GM18498 (cell line): ENCODE measurements around the gene KLF4.
A peak's percentile ranks its signal among the peaks of the same experiment; 100 is the strongest.

Experiments
- ATAC-seq: cut with Tn5 transposase; IDR thresholded peaks from one replicate; pipeline ENCODE4 v1.9.1; 2021; ENCODE audit warnings: mild to moderate bottlenecking, moderate library complexity; ENCODE audit not compliant: unreplicated experiment

The KLF4 gene

DNA sequence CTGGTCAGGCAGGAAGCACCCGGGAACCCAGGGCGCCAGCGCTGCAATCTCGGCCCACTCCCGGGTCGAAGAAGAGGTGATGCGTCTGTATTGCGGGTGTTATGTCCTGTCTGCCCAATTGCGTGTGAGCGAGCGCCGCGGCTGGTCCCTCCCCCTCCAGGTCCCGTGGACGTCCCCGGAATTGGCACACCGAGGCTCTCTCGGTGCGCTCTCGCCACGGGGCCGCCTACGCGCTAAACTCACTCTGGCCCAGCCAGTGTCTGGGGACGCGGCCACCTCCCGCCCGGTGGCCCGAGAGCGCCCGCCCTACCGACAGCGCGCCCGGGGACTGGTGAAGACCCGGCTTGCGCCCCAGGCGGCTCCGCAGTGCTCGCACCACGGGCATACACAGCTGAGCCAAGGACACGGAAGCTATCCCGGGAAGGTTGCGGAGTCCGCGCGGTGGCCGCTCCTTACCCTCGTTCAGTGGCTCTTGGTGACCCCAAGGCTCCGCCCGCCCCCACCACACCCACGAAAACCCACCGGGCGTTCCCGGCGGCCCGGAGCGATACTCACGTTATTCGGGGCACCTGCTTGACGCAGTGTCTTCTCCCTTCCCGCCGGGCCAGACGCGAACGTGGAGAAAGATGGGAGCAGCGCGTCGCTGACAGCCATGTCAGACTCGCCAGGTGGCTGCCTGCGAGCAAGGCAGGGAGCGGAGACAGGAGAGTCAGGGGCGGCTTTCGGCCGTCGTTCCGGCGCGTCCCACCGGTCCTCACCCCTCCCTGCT is 1.0 kb downstream of the KLF4 start:
- ATAC-seq: no peak

DNA sequence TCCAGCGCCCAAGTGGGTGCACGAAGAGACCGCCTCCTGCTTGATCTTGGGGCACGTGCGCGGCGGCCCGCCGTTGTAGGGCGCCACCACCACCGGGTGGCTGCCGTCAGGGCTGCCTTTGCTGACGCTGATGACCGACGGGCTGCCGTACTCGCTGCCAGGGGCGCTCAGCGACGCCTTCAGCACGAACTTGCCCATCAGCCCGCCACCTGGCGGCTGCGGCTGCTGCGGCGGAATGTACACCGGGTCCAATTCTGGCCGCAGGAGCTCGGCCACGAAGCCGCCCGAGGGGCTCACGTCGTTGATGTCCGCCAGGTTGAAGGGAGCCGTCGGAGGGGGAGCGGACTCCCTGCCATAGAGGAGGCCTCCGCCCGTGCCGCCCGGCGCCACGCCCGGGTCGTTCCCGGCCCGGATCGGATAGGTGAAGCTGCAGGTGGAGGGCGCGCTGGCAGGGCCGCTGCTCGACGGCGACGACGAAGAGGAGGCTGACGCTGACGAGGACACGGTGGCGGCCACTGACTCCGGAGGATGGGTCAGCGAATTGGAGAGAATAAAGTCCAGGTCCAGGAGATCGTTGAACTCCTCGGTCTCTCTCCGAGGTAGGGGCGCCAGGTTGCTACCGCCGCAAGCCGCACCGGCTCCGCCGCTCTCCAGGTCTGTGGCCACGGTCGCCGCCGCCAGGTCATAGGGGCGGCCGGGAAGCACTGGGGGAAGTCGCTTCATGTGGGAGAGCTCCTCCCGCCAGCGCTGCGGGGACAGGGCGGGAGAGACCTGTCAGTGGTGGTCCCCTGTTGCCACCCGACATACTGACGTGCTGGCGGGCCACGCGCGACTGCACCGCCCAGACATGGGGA is 1.8 kb downstream of the KLF4 start:
- no peak for ATAC-seq

DNA sequence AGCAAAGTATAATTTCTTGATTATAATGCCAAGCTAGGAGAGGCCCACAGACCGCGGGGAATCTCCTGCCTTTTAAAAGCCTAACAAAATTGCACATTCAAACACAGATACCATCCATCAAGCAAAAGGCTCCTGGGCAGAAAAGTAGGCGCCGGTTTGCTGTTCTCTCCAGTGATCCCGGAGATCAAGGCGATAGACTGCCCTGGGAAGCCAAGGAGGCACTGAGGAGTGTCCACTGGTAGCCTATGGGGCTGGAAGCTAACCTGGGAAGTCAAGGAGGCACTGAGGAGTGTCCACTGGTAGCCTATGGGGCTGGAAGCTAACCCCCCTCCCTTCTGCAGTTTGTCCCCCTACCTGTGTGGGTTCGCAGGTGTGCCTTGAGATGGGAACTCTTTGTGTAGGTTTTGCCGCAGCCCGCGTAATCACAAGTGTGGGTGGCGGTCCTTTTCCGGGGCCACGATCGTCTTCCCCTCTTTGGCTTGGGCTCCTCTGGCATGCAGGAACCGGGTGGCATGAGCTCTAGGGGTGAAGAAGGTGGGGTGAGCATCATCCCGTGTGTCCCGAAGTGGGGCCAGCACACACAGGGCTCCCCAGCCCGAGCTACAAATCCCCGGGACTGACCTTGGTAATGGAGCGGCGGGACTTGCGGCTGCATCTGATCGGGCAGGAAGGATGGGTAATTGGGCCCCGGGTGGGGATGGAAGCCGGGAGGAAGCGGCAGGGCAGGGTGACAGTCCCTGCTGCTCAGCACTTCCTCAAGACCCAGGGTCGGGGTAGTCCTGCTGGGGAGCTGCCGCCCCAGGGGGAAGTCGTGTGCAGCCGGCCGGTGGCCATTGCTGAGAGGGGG is 2.7 kb downstream of the KLF4 start:
- ATAC-seq: no peak

DNA sequence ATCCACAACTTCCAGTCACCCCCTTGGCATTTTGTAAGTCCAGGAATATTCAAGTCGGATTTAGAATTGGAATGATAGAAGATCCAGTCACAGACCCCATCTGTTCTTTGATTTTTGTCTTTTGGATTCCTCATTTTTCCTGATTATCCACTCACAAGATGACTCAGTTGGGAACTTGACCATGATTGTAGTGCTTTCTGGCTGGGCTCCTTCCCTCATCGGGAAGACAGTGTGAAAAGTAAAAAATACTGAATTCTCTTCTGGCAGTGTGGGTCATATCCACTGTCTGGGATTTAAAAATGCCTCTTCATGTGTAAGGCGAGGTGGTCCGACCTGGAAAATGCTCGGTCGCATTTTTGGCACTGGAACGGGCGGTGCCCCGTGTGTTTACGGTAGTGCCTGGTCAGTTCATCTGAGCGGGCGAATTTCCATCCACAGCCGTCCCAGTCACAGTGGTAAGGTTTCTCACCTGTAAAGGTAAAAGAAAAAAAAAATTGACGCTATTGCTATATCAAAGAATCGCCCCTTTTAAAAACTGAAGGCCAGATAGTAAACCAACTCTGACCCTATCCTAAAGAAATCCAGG is 4.0 kb downstream of the KLF4 start:
- ATAC-seq: no peak

DNA sequence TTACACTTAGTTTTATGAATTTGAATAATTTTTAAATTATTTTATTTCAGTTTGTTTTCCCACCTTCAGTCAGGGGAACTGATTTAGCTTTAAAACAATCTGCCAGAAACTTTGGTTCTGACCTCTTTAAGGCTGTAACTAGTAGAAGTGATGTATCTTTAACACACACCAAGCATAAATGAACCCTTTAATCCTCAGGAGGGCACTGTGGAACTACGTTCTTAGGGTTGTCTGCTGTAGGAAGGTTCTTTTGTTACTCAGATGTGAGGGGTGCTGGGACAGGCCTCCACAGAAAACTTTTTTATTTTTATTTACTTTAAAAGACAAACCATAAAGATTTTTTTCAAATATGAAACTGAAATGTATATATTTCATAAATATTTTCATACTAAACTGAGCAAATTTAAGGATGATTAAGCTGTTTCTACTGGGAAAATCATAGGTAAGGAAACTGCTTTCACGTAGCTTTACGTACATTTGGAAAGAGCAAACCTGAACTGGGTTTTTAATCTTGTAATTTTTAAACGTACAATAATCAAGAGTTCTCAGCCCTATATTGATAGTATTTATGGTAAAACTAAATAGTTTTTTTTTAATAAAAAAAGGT is 5.3 kb downstream of the KLF4 start:
- ATAC-seq: peak; percentile 76

DNA sequence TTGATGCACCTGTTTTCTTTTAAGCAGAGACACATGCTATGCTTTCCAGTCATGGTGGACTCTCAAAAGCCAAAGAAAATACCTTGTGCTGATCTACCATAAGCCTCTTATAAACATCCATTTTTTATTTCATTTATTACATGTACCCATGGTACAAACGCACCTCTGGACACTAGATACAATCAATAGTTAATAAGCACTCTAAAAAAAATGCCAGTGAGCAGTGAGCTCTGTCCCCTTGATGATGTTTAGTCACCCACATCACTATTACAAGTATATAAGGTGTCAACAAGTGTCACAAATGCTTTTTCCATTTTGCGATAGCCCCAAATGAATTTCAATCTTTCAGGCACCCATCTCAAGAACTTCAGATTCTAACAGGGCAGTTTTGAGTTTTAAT is 5.9 kb downstream of the KLF4 start:
- no peak for ATAC-seq

DNA sequence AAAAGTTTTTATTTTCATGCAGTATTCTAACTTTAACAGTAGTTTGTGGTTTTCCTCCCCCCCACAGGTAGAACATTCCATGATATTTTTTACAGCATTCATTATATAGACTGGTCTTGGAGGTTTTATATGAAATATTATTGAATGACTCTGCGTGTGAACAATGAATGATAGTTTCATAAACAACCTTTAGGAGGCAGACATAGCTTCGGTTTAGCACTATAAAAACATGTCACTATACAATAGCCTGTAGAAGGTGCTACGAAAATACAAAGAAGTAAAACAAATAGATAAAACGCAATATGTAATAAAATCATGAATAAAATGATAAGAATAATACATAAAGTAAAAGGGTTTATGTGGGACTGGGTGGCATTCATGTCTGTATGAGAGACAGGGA is 8.5 kb downstream of the KLF4 start:
- no peak for ATAC-seq

DNA sequence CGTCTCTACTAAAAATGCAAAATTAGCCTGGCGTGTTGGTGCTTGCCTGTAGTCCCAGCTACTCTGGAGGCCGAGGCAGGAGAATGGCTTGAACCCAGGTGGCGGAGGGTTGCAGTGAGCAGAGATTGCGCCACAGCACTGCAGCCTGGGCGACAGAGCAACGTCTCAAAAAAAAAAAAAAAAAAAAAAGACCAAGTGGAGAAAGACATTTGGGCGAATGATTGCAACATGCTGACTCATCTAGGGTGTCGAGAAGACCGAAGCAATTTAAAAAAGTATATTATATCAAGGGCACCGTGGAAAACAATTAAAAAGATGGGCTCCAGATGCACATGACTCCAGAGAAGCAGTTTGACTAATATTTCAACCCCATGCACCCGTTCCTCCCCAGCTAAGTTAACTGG is 9.2 kb downstream of the KLF4 start:
- ATAC-seq: no peak

DNA sequence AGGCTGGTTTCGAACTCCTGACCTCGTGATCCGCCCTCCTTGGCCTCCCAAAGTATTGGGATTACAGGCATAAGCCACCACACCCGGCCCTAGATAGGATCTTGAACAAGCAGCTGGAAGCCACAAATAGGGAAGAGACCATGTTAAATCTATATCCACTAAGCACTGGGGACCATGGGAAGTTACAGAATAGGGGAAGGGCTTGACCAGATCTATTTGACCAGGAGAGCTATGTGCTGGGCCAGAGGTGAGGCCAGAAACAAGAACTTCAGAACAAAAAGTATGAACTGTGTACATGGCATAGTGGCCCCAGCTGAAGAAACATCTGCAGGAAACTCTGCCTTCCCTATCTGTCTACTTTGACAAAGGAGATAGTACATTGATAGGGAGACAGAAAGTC is 10.8 kb downstream of the KLF4 start:
- ATAC-seq: no peak

DNA sequence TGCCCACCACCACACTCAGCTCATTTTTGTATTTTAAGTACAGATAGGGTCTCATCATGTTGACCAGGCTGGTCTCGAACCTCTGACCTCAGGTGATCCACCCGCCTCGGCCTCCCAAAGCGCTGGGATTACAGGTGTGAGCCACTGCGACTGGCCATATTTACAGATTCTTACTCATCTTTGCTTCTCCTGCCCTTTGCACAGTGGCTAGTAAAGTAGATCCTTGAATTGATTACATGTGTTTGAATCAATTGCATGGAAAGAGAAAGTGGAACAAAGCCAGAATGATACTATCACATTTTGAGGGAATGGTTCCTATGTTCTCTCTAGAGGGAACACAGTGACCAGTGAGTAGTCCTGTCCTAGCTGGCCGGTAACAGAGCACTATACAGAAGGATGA is 15.4 kb downstream of the KLF4 start:
- ATAC-seq: no peak

DNA sequence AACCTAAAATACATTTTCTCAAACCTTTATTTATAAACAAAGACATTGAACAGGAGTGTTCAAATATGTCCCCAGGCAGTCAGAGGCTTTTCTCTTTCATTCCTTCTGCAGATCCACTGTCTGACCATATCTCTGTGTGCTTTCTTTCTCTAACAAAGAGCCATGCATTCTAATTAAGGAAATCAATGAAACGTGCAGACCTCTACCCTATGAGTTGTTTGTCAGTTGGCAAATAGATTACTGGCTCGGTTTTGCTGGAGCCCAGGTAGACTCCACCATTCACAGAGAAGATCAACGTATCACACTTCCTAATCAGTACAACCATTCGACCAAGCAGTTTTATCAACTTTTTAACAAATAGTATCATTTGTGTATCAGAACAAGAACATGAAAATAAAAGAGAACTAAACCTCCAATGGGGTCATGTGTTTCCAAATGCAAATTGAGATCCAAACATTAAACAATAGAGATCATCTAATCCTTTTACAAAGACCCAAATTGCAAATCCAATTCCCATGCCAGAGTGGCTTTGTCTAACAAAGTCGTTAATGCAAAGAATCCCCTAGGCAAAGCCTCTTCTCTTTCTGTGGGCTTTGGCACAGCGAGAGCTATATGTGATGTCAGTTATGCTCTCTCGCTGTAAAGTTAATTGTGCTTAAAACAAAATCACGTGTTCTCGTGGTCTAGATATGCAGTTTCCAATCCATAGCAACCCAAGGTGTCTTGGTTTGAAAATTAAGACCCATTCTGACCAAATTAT is 16.8 kb downstream of the KLF4 start:
- no peak for ATAC-seq

DNA sequence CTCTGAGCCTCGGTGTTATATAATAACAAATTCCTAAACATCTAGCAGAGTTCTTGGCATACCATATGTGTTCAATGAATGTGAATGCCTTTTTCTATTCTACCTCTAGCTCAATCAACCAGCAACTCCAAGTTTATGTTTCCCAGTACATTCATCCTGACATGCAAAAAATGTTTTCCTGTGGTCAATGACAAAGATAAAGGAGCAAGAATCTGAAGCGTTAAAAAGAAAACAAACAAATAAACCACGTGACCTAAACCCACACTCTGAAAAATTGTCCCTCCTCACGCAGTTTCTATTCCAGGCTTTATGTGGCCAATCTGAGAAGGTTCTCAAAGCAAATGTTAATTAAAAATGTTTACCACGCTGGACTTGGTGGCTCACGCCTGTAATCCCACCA is 18.0 kb downstream of the KLF4 start:
- ATAC-seq: no peak

DNA sequence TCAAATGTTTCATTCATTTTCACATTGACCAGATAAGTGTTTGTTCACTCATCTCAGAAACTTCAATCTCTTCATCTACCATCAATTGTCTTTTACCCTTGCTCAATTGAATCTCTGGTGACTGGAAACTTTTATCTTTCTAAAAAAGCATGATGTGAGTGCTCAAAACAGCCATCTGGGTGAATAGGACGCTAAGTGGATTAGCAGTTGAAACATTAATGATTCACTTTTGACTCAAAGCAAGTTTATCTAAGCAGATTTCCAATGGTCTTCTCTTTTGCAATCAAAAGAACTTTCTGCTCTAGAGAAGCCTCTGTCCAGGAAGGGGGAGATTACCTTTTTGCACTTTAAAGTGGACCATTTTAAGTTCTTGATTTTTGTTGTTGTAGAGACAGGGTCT is 22.2 kb downstream of the KLF4 start:
- ATAC-seq: no peak

DNA sequence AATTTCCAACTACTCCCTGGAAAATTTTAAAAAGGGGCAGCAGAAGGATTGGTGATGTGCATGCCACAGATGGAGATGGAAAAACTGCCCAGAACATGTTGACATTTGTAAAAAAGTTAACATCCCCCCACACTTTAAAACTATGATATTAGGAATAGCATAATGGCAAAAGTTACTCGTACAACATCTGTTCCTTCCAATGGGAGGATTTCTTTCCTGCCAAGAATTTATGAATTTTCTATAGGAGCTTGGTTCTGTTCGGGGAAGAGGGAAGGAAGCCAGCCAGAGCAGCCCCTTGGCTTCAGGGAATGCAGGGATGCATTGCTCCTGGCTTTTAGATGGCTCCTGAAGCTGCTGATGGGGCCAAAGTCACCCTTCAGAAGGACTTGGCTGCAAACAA is 22.7 kb downstream of the KLF4 start:
- ATAC-seq: no peak

DNA sequence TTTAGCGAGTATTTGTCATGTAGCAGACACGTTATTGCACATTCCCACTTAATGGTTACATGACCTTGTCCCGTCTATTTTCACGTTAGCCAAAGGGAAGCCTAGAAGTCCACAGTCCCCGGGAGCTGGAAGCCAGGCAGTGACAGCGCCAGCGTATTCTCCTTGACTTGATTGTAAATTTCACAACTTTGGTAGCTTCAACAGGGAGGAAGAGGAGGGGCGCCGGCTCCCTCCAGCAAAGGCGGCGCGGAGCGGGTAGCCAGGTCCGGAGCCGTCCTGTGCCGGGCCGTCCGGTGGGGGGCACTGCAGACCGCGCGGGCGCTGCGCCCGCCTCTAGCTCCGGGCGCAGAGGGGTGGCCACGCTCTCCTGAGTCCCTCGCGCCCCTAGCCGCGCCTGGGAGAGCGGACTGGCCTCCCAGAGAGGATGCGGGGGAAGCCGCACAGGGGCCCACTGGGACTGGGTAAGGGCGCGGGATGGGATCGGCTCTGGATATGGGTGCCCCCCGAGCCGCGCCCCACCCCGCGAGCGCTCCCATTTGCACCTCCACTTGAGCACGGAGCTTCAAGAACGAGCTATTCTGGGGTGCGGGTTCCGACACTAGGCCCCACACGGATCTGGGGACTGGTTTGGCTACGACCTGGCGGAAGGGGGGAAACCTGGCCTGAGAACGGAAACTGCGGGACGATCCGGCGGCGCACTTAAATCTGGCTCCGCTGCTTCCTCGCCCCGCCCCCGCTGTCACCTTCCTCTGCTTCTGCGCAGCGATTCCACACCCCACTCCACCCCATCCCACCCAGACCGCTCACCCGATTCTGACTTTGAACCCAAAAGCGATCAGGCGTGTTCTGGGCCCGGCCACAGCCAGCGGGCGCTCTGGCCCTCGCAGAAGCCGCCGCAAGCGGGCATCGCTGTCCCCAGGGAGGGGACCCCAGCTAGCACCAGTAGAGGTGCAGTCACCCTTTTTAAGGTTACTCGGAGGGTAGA is 23.8 kb downstream of the KLF4 start:
- ATAC-seq: peak; percentile 92

DNA sequence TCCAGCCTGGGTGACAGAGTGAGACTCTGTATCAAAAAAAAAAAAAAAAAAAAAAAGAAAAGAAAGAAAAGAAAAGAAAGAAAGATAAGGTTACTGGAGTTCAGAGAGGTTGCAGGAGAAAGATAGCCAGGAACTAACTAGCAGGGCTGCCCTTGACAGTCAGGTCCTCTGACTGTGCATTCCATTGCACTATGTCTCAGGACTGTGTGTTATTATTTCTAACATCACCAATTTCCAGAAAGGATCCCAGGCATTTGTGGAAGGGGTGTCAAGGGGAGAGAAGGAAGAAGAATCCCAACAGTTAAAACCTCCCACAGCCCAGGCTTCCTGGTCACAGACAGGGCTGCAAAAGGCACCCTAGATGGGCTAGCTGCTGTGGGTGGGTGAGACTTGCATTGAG is 25.1 kb downstream of the KLF4 start:
- ATAC-seq: no peak

DNA sequence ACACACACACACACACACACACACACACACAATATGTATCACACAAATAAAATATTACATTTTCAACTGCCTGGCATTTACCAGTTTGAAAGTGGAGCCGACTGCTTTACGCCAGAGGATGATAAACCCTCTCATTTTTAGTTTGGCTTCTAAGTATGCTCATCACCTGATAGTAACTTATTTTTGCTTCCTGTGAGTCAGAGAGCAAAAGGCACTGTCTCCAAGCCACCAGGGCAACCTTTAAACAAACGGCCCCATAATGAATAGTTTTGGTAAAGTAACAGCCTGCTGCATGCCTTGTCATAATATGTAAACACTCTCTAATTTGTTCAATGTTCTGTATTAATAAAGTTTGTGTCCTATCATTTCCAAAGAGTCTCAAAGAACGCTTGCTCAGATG is 26.9 kb downstream of the KLF4 start:
- no peak for ATAC-seq

DNA sequence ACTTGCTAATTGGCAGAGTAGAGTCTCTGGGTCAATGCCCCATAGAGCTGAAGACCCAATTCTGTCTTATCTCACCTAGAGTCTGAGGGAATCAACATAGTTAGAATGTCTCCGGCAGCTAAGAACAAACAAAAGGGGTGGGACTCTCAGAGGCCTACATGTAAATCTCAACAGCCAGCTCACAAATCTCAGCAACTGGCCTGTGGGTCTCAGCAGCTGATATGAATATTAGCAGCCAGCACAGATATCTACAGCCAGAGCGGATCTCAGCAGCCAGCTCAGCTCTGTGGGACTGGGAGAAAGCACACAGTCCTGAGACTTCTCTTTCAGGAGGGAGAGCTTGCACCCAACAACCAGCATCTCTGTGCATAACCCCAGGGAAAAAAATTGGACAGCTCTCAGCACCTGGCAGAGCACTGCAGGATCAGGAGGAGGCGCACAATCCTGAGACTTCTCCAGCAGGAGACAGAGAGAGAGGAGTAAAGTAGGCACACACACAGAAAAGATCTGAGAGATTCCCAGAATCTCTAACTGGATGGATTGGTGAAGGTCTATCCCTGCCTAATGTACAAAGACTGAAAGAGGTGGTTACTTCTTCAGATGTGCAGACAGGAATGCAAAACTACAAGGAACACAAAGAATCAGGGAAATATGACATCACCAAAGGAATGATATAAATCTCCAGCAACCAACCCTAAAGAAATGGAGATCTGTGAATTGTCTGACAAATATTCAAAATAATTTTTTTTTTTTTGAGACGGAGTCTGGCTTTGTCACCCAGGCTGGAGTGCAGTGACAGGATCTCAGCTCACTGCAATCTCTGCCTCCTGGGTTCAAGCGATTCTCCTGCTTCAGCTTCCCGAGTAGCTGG is 29.2 kb downstream of the KLF4 start:
- no peak for ATAC-seq
